ENCODE measurements around the gene NEIL1. TPM values are rescaled to one million over a fixed set of nuclear protein-coding genes. Genes with fewer than 3 reads are reported as not detected.
"Not testable (repeated sequence)": the region's sequence is repeated elsewhere in the genome, so short reads cannot be mapped to it uniquely, and the experiment has no call there.

NEIL1 gene
- total RNA-seq, 6 donors from 2014 or later: 41.8 to 272 (median 52.2) TPM

GRCh38 chr15:75307778-75308390, 39.0 kb upstream of the NEIL1 start:
- Histone ChIP-seq H3K36me3 (no peaks in the 10 kb centered on the region), H3K27ac (no peak overlapping the region), H3K9me3 (no peaks in the 10 kb centered on the region), H3K27me3 (no peaks in the 10 kb centered on the region), H3K4me3 (no peak overlapping the region), H3K4me1 (no peaks in the 10 kb centered on the region)
- TF ChIP-seq POLR2A (IDR thresholded peaks at IDR 0.05) (no peak), CTCF (IDR thresholded peaks at IDR 0.05) (peak in 5 of 6 experiments; percentile 13 to 48 (median 29))
- ATAC-seq (ENCODE audit: low FRiP score in 2 of 2) (peak in 1 of 2 donors; percentile 39), DNase-seq (peak in 1 of 2 donors; percentile 40)
- WGBS, 2 donors: 34 to 53% methylated on average over 9 to 15 of the region's 15 CpGs

- no peak overlapping the region for H3K4me3 ChIP-seq
- H3K27ac ChIP-seq: no peak overlapping the region
- DNase-seq (no peak), ATAC-seq (ENCODE audit: low FRiP score in 2 of 2) (no peak)
- H3K36me3 ChIP-seq: no peaks in the 10 kb centered on the region
- no peaks in the 10 kb centered on the region for H3K4me1 ChIP-seq
- no peaks in the 10 kb centered on the region for H3K9me3 ChIP-seq
- H3K27me3 ChIP-seq: no peaks in the 10 kb centered on the region
- TF ChIP-seq POLR2A (IDR thresholded peaks at IDR 0.05) (no peak), CTCF (IDR thresholded peaks at IDR 0.05) (no peak), EP300 (IDR thresholded peaks at IDR 0.05) (no peak), POLR2AphosphoS5 (IDR thresholded peaks at IDR 0.05) (no peak)
Measured at GRCh38 chr15:75309711-75310110, 37.1 kb upstream of the NEIL1 start.

- WGBS, 2 donors: 94 to 100% methylated on average over 1 of the region's 1 CpG
- H3K9me3 ChIP-seq; H3K4me3 ChIP-seq; H3K4me1 ChIP-seq; ATAC-seq (ENCODE audit: low FRiP score in 2 of 2); H3K36me3 ChIP-seq; DNase-seq; H3K27me3 ChIP-seq; H3K27ac ChIP-seq: not testable (repeated sequence)
Measured at GRCh38 chr15:75312548-75312947, 34.3 kb upstream of the NEIL1 start.

- H3K36me3 ChIP-seq: no peaks in the 10 kb centered on the region
- no peaks in the 10 kb centered on the region for H3K27me3 ChIP-seq
- no peak for ATAC-seq (ENCODE audit: low FRiP score in 2 of 2)
- no peak overlapping the region for H3K27ac ChIP-seq
- DNase-seq: no peak
- WGBS, 2 donors: 81 to 91% methylated on average over 10 to 13 of the region's 13 CpGs
- TF ChIP-seq POLR2A (IDR thresholded peaks at IDR 0.05) (no peak), EP300 (IDR thresholded peaks at IDR 0.05) (no peak), CTCF (IDR thresholded peaks at IDR 0.05) (no peak), POLR2AphosphoS5 (IDR thresholded peaks at IDR 0.05) (no peak)
- H3K4me3 ChIP-seq: no peak overlapping the region
- H3K4me1 ChIP-seq: no peaks in the 10 kb centered on the region
- no peaks in the 10 kb centered on the region for H3K9me3 ChIP-seq
Measured at GRCh38 chr15:75313116-75313845, 33.6 kb upstream of the NEIL1 start.

- Histone ChIP-seq H3K27me3 (no peaks in the 10 kb centered on the region), H3K4me3 (no peak overlapping the region), H3K9me3 (no peaks in the 10 kb centered on the region), H3K4me1 (no peaks in the 10 kb centered on the region), H3K27ac (no peak overlapping the region), H3K36me3 (no peaks in the 10 kb centered on the region)
- DNase-seq (no peak), ATAC-seq (ENCODE audit: low FRiP score in 2 of 2) (no peak)
- TF ChIP-seq POLR2AphosphoS5 (IDR thresholded peaks at IDR 0.05) (no peak), POLR2A (IDR thresholded peaks at IDR 0.05) (no peak), CTCF (IDR thresholded peaks at IDR 0.05) (no peak), EP300 (IDR thresholded peaks at IDR 0.05) (no peak)
- WGBS, 2 donors: 69 to 76% methylated on average over 5 of the region's 5 CpGs
Measured at GRCh38 chr15:75314552-75315290, 32.1 kb upstream of the NEIL1 start.

GRCh38 chr15:75319231-75319897, 27.5 kb upstream of the NEIL1 start:
- not testable (repeated sequence) for DNase-seq; H3K36me3 ChIP-seq; H3K4me3 ChIP-seq; H3K4me1 ChIP-seq; ATAC-seq (ENCODE audit: low FRiP score in 2 of 2); H3K27ac ChIP-seq; H3K27me3 ChIP-seq; H3K9me3 ChIP-seq
- 76 to 79% methylated on average over 5 of the region's 5 CpGs for WGBS, 2 donors
